GM04504 (cell line): ENCODE measurements around the gene GALM.
A peak's percentile ranks its signal among the peaks of the same experiment; 100 is the strongest.
"Not testable (repeated sequence)": the region's sequence is repeated elsewhere in the genome, so short reads cannot be mapped to it uniquely, and the experiment has no call there.

ENCODE experiments used
- DNase-seq: peaks from one replicate; pipeline ENCODE4 v3.0.0-alpha.2; 2012; ENCODE audit warnings: low read depth

The GALM gene

DNA sequence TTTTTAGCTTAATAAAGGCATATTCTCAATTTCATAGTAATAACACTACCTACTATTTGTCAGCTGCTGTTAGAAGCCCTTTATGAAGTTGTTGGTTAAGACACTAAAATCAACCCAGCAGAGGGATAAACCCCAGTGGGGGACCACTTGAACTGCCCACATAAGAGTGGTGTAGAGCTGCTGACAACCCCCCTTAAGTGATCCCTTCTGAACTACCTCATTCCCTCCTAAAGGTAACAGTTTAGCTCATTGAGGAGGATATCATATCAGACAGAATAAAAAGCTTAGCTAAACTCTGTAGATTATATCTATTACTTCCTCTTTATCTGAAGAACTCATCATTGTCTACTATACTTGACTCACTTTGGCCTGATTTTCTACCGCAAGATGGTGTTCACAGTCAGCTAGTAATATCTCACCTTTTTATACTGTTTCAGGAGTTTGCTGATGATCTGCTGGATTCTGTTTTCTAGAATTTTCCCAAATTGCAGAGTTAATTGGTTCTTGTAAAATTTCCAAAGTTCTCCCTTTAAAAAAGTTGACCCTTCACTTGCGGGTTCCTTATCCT lies 16.2 kb downstream of the GALM start:
- DNase-seq, result no peak

DNA sequence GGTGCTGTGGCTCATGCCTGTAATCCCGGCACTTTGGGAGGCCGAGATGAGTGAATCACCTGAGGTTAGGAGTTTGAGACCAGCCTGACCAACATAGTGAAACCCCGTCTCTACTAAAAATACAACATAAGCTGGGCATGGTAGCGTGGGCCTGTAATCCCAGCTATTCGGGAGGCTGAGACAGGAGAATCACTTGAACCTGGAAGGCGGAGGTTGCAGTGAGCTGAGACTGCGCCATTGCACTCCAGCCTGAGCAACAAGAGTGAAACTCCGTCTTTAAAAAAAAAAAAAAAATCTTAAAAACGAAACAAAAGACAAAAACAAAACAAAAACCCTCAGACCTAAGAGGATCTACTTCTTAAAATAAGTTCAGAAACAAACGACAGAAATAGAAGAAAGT lies 16.7 kb downstream of the GALM start:
- DNase-seq, result not testable (repeated sequence)

DNA sequence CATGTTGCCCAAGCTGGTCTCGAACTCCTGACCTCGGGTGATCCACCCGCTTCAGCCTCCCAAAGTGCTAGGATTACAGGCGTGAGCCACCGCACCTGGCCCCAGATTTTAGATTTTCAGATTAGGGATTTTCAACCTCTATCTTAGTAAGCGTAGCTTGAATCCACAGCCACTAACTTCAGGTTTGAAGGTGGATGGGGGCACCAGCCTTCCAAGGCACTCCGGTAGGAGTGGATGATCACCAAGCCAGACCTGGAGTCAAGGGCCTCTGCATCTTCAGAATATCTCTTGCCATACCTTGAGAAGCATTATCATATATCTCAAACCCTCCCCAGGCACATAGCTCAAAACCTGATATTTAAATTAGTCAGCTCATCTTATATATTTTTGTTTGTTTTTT lies 17.9 kb downstream of the GALM start:
- no peak for DNase-seq

DNA sequence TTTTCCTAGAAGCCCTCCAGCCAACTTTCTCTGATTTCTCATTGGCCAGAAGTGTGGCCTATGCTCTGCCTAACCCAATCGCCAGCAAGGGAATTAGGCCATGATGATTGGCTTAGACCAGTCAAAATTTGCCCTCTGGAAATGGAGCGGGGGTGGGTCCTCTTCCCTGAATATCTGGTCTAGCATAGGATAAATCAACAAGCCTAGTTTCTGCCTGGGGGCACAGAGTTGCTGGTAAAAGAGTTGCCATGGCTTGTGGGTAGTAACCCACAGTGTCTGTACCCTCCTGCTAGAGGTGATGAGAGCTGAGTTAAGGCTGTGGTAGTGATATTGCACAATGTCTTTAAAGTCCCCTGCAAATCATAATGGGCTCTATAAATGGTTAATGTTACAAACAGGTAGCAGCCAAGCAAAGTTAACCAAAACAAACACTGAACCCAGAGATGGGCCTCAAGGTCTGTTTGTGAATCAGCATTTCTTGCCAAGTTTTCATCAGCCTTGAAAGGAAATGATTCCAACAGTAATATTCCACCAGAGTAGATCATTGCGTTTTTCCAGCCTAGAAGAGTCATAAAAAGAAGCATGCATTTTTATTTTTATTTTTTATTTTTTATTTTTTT lies 19.3 kb downstream of the GALM start:
- DNase-seq, result no peak

- peak; percentile 76 for DNase-seq
Observed at GRCh38 chr2:38690499-38691420, 24.8 kb downstream of the GALM start.

DNA sequence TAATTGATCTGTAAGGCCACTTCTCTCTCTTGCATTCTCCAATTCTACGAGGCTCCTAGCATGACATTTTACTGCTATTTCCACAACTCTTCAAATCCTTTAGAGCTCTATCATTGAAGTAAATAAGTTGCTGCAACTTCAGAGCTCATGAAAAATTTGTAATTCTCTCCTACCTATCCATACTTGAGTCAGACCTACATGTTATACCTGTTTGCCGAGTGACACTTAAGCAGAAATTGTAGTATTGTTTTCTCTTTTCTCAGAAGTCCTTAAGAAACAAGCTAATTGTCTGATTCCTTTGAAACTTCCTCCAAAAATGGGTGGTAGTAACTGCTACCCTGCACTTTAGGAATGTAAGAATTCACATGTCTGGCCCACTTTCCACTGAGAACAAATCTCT lies 26.1 kb downstream of the GALM start:
- DNase-seq, result no peak

DNA sequence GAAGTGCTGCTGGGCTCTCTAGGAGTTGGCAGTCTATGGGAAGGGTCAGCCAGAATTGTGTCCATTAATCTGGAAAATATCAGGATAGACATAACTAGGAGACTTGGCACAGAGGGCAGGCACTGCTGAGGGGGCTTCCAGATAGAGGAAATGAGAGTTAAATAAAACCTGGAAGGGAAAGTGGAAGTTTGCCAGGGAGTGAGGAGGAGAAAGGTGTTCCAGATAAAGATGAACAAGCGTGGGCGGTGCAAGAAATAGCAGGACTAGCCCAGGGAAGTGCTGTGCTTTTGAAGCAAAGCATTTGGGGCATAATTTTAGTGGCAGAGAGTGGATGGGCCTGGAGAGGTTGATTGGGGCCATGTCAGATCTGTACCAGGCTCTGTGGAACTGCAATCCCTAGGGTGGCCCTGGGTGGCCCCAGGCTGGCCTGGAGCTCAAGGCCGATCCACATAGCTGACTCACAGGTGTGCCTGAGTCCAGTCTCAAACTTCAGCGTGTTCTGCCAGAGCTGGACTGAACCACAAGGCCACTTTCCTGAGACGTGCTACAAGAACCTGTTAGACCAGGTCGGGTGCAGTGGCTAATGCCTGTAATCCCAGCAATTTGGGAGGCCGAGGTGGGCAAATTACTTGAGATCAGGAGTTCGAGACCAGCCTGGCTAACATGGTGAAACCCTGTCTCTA lies 26.9 kb downstream of the GALM start:
- DNase-seq, result no peak

GRCh38 chr2:38697116-38697840 lies 31.4 kb downstream of the GALM start:
- no peak for DNase-seq

DNA sequence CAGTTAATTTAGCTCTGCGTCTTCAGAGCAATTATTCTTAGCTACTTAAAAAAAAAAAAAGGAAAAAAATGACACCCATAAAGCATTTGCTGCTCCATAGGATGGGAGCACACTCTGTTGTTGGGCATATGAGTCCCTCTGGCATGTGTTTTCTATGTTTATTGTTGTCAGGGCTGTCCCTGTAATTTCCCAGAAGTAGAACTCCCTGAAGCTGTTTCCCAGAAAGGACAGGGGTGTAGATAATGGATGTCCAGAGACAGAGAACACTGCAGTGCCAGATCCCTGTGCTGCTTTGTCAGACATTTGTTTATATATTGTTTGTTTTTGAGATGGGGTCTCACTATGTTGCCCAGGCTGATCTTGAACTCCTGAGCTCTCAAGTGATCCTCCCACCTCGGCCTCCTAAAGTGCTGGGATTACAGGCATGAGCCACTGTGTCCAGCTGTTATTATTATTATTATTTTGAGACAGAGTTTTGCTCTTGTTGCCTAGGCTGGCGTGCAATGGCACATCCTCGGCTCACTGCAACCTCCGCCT lies 32.6 kb downstream of the GALM start:
- DNase-seq, result no peak

DNA sequence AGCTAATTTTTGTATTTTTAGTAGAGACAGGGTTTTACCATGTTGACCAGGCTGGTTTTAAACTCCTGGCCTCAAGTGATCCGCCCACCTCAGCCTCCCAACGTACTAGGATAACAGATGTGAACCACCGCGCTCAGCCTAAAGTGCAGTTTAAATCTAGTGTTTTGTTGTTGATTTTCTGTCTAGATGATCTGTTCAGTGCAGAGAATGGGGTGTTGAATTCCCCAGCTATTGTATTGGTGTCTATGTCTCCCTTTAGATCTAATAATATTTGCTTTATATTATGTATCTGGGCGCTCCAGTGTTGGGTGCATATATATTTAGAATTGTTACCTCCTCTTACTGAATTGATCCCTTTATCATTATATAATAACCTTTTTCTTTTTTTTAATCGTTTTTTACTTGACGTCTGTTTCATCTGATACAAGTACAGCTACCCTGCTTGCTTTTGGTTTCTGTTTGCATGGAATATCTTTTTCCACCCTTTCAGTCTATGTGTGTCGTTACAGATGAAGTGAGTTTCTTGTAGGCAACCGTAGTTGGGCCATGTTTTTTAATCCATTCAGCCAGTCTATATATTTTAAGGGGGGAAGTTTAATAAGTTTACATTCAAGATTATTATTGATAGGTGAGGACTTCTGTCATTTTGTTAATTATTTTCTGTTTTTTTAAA lies 34.3 kb downstream of the GALM start:
- DNase-seq, result no peak

DNA sequence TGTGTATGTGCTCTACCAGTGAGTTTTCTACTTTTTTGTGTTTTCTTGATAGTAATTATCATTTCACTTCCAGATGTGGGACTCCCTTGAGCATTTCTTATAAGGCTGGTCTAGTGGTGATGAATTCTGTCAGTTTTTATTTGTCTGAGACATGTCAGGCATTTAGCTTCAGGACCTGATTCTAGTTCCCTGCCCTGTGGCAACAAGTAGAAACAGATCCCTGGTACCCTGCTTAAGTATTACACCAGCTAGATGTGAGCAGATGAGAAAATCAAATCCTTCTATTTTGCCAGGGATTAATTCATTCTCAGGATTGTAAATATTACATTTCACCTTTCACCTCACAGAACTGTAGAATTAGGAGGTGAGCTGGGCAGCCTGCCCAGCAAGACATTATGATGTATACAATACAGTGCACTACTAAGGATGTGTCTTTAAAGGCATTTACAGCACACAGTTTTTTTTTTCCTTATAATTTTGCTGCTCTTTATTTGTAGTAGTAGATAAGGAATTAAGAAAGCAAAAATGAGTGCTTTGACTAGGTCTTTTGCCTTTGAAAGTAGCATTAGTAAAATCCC lies 35.1 kb downstream of the GALM start:
- no peak for DNase-seq

- no peak for DNase-seq
Observed at GRCh38 chr2:38701542-38701941, 35.6 kb downstream of the GALM start.

DNA sequence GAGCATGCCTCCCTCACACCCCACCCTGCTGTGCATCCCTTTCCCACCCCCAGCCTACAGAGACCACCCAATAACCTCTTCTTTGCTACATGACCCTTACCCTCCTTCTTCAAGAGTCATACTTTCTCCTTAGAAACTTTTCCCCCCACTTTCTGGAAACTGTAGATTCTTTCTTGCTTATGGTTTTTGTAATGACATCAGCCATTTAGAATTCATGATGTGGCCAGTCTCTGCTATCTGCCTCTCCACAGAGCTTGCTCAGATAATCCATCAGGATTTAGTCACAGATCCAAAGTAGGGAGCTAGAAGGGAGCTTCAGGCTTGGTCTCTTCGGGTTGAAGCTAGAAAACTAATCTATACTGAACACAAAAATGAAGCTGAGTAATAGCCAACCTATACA lies 36.5 kb downstream of the GALM start:
- DNase-seq, result peak; percentile 60

- DNase-seq, result not testable (repeated sequence)
Observed at GRCh38 chr2:38703336-38703735, 37.4 kb downstream of the GALM start.

DNA sequence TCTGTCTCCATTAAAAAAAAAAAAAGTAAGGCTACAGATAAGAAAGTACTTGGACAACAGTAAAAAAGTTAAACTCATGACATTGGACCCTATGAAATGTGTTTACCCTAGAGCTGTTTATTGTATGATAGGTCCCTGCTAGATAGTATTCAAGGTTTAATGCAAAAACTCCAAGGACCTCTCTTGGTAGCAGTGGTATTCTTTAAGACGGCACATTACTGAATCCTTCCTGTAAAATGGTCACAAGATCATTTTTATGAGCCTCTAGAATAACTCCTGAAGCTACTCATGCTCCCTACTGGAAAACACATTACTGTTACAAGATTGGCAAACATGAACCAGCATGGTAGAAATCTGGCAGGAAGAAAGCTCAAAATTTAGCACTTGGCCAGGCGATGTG lies 38.8 kb downstream of the GALM start:
- DNase-seq, result no peak

DNA sequence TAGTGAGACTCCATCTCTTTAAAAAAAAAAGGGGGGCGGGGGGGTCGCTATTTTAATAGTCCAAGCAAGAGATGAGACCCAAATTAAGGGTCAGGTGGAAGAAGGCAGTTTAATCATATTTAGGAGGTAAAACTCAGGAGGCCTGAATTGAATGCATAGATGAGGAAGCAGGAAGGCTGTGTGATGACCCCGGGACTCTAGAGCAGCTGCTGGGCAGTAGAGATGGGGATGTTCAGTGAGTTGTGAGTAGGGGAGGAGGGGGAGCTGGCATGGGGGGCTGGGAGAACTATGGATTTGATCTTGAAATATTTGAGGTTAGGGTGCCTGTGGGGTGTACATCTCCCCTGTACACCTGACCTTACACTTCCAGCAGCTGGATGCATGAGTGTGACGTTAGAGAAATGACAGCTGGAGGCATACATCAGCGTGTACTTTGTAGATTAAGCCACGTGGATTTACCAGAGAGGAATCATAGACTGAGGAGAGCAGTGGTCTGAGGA lies 41.0 kb downstream of the GALM start:
- DNase-seq, result no peak

DNA sequence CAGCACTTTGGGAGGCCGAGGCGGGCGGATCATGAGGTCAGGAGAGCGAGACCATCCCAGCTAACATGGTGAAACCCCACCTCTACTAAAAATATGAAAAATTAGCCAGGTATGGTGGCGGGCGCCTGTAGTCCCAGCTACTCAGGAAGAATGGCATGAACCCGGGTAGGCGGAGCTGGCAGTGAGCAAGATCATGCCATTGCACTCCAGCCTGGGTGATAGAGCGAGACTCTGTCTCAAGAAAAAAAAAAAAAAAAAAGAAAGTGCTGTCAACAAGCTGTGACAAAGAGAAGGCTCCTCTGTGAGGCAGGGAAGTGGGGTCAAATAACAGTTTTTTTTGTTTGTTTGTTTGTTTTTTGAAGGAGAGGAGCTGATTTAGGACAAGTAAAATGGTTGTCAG lies 42.6 kb downstream of the GALM start:
- DNase-seq, result not testable (repeated sequence)

DNA sequence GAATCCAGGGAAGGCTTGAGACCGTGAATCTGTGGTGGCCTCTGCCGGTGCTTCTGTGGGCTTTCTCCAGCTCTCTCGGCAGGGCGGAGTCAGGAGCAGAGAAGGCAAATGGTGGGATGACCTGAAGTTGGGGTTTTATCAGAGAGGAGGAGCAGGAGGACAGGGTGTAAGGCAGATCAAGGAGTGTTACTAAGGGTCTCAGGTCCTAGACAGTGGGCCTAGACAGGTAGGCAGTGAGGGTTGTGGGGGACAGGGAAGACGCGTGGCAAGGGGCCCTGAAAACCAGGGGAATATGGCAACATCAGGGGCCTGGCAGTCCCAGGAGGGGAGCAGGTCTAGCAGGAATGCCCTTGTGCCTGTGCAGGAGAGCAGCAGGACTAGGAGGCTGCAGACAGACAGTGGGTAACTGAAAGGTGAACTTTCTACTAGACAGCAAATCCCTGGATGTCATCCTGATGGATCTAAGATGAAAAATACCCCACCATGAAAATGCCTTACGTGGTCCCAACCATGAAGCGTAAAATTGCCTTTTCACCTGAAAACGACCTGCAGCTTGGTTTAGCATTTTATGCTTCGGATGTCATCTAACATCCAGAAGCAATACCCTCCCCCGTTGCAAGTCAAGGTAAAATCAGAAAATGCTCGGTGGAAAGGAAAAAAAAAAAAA lies 43.1 kb downstream of the GALM start:
- DNase-seq, result no peak

GRCh38 chr2:38709567-38710194 lies 43.8 kb downstream of the GALM start:
- no peak for DNase-seq

DNA sequence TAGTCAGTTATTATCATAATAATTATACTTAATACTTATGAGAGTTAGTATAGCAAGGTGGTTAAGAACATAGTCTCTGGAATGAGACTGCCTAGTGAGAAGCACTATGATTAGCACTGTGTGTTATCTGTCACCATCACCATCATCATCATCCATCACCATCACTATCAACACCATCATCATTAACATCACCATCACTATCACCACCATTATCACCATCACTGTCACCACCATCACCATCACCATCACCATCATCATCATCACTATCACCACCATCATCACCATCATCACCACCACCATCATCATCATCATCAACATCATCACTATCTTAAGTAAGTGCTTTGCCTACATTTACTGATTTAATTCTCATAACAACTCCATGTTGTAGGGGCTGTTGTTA lies 45.6 kb downstream of the GALM start:
- no peak for DNase-seq
